MM.1S (cell line): Measurements from ENCODE around the gene MUC5AC.

Source experiments
- DNase-seq: peaks from one replicate; pipeline ENCODE4 v3.0.0-alpha.2; 2015
- H2AFZ ChIP-seq: fragments of 300-600 bp; sonication (generic); 2 replicates; pipeline ENCODE4 v1.6.0; 2016; ENCODE audit warnings: antibody characterized with exemption, low read length
- H3F3A ChIP-seq: fragments of 300-600 bp; sonication (generic); 2 replicates; pipeline ENCODE4 v1.6.1; 2016; ENCODE audit warnings: mild to moderate bottlenecking, antibody characterized with exemption, low read length, moderate library complexity, mixed read lengths; ENCODE audit not compliant: insufficient read depth
- H3K27ac ChIP-seq: fragments of 300-600 bp; sonication (generic); 2 replicates; pipeline ENCODE4 v1.5.1; 2016; ENCODE audit warnings: mild to moderate bottlenecking, low read length
- H3K27me3 ChIP-seq: fragments of 300-600 bp; sonication (generic); replicated peaks from 2 replicates; pipeline ENCODE4 v1.6.0; 2016; ENCODE audit warnings: low read length; ENCODE audit not compliant: insufficient read depth
- H3K36me3 ChIP-seq: fragments of 300-600 bp; sonication (generic); replicated peaks from 2 replicates; pipeline ENCODE4 v1.6.1; 2016; ENCODE audit warnings: mild to moderate bottlenecking, low read length, mixed read lengths; ENCODE audit not compliant: insufficient read depth
- H3K4me1 ChIP-seq: fragments of 300-600 bp; sonication (generic); 2 replicates; pipeline ENCODE4 v1.6.1; 2016; ENCODE audit warnings: low read length, mixed read lengths
- H3K4me2 ChIP-seq: fragments of 300-600 bp; sonication (generic); 2 replicates; pipeline ENCODE4 v1.6.0; 2016; ENCODE audit warnings: low read depth, low read length
- H3K4me3 ChIP-seq: fragments of 300-600 bp; sonication (generic); 2 replicates; pipeline ENCODE4 v1.5.1; 2016; ENCODE audit warnings: low read length, mixed read lengths
- H3K79me2 ChIP-seq: fragments of 300-600 bp; sonication (generic); 2 replicates; pipeline ENCODE4 v1.6.1; 2016; ENCODE audit warnings: mixed run types, low read length, mixed read lengths
- H3K9ac ChIP-seq: fragments of 300-600 bp; sonication (generic); 2 replicates; pipeline ENCODE4 v1.6.1; 2016; ENCODE audit warnings: low read length, mixed read lengths
- H3K9me2 ChIP-seq: fragments of 300-600 bp; sonication (generic); replicated peaks from 2 replicates; pipeline ENCODE4 v1.6.1; 2016; ENCODE audit warnings: mild to moderate bottlenecking, low read length, mixed read lengths; ENCODE audit not compliant: insufficient read depth
- H3K9me3 ChIP-seq: fragments of 300-600 bp; sonication (generic); replicated peaks from 2 replicates; pipeline ENCODE4 v1.6.1; 2016; ENCODE audit warnings: mild to moderate bottlenecking, low read length, mixed read lengths; ENCODE audit not compliant: insufficient read depth
- H4K20me1 ChIP-seq: fragments of 300-600 bp; sonication (generic); 2 replicates; pipeline ENCODE4 v1.6.1; 2016; ENCODE audit warnings: mild to moderate bottlenecking, low read length, moderate library complexity, mixed read lengths; ENCODE audit not compliant: insufficient read depth
- CTCF ChIP-seq: fragments of 300-600 bp; sonication (generic); IDR thresholded peaks from 2 replicates; pipeline ENCODE4 v1.5.1; 2016; ENCODE audit warnings: antibody characterized with exemption, low read length, mixed read lengths
- EZH2 ChIP-seq: fragments of 300-600 bp; sonication (generic); optimal IDR thresholded peaks from 2 replicates; pipeline ENCODE3; 2017; ENCODE audit warnings: low read depth, mild to moderate bottlenecking, antibody characterized with exemption, low read length, mixed read lengths
- EZH2phosphoT487 ChIP-seq: fragments of 300-600 bp; sonication (generic); IDR thresholded peaks from 2 replicates; pipeline ENCODE4 v1.6.1; 2018; ENCODE audit warnings: antibody characterized with exemption, low read length

The MUC5AC gene

DNA sequence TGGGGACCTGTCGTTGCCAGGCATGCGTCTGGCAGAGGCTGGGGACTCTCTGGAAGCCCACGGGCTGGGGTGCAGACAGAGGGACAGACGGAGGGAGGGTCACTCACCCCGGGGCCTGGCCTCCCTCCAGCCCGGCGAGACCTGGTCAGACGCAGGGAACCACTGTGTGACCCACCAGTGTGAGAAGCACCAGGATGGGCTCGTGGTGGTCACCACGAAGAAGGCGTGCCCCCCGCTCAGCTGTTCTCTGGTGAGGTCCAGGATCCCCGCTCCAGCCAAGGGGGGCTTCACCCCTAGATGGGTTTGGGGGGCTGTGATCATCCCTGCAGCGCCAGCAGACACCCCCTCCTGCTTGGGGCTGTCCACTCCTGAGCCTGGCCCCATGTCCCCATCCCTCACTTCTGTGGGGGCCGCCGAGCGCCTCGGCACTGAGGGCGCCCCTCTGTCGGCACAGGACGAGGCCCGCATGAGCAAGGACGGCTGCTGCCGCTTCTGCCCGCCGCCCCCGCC lies 41.5 kb downstream of the MUC5AC start:
- H3K4me2 ChIP-seq: no peak overlapping the region
- TF ChIP-seq CTCF: no peak
- DNase-seq: no peak

DNA sequence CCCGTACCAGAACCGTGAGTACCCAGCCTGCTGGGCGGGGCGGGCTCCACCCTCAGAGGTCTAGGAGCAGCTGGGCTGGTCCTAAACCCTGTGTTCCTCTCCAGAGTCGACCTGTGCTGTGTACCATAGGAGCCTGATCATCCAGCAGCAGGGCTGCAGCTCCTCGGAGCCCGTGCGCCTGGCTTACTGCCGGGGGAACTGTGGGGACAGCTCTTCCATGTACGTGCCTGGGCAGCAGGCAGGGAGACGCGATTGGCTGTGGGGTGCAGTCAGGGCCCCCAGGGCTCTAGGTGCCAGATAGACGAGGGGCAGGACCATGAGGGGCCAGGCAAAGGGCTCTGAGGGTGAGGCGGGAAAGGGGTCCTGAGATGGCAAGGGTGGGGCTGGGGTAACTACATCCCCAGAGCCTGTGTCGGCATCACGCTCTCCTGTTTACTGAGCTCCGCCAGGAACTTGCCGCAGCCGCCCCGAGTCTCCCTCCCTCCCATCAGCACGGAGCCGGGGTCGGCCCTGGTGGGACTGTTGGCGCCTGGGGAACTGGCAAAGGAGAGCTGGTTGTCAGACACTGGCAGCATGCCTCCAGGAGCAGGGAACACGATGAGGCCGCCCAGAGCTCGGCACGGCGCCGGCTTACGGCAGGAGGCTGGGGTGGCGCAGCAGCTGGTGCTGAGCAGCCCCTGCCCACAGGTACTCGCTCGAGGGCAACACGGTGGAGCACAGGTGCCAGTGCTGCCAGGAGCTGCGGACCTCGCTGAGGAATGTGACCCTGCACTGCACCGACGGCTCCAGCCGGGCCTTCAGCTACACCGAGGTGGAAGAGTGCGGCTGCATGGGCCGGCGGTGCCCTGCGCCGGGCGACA lies 42.2 kb downstream of the MUC5AC start:
- Histone ChIP-seq H3K36me3 (no peaks in the 10 kb centered on the region), H3K9me2 (no peaks in the 10 kb centered on the region), H4K20me1 (no peaks in the 10 kb centered on the region), H3K27ac (no peak overlapping the region), H3K27me3 (peaks cover 94% of the 10 kb centered on the region), H3K9ac (no peak overlapping the region), H3F3A (no peaks in the 10 kb centered on the region), H3K4me1 (no peaks in the 10 kb centered on the region), H3K4me3 (no peak overlapping the region), H2AFZ (no peak overlapping the region), H3K9me3 (no peaks in the 10 kb centered on the region), H3K4me2 (no peak overlapping the region), H3K79me2 (no peaks in the 10 kb centered on the region)
- TF ChIP-seq EZH2 (no peak), CTCF (no peak), EZH2phosphoT487 (no peak)
- no peak for DNase-seq

More for the DNA sequence above, 41.5 kb downstream of the MUC5AC start:
- Histone ChIP-seq H3K9ac (no peak overlapping the region), H3K9me3 (no peaks in the 10 kb centered on the region), H3F3A (no peaks in the 10 kb centered on the region), H3K4me1 (no peaks in the 10 kb centered on the region), H3K27me3 (peaks cover 94% of the 10 kb centered on the region), H3K36me3 (no peaks in the 10 kb centered on the region), H3K9me2 (no peaks in the 10 kb centered on the region), H3K27ac (no peak overlapping the region), H3K4me3 (no peak overlapping the region), H2AFZ (no peak overlapping the region), H4K20me1 (no peaks in the 10 kb centered on the region), H3K79me2 (no peaks in the 10 kb centered on the region)

- no peak for TF ChIP-seq EZH2phosphoT487
- TF ChIP-seq CTCF: no peak
- no peak for TF ChIP-seq EZH2
- Histone ChIP-seq H3K36me3 (no peaks in the 10 kb centered on the region), H2AFZ (no peak overlapping the region), H3K4me3 (no peak overlapping the region), H3K9me3 (no peaks in the 10 kb centered on the region), H4K20me1 (no peaks in the 10 kb centered on the region), H3K9me2 (no peaks in the 10 kb centered on the region), H3K4me1 (no peaks in the 10 kb centered on the region), H3K79me2 (no peaks in the 10 kb centered on the region), H3F3A (no peaks in the 10 kb centered on the region), H3K9ac (no peak overlapping the region), H3K27ac (no peak overlapping the region), H3K4me2 (no peak overlapping the region), H3K27me3 (peaks cover 97% of the 10 kb centered on the region)
- no peak for DNase-seq
Observed at GRCh38 chr11:1200611-1201191, 42.9 kb downstream of the MUC5AC start.
